Measurements from ENCODE around the gene TRIM7. TPM values are rescaled to one million over a fixed set of nuclear protein-coding genes. Genes with fewer than 3 reads are reported as not detected.

TRIM7 gene
- total and polyA plus RNA-seq, 9 of the 15 experiments (the other 6 are each of a cell fraction or from before 2014, with no cell fraction given), result 2.6 to 14.9 (median 8.9) TPM

DNA sequence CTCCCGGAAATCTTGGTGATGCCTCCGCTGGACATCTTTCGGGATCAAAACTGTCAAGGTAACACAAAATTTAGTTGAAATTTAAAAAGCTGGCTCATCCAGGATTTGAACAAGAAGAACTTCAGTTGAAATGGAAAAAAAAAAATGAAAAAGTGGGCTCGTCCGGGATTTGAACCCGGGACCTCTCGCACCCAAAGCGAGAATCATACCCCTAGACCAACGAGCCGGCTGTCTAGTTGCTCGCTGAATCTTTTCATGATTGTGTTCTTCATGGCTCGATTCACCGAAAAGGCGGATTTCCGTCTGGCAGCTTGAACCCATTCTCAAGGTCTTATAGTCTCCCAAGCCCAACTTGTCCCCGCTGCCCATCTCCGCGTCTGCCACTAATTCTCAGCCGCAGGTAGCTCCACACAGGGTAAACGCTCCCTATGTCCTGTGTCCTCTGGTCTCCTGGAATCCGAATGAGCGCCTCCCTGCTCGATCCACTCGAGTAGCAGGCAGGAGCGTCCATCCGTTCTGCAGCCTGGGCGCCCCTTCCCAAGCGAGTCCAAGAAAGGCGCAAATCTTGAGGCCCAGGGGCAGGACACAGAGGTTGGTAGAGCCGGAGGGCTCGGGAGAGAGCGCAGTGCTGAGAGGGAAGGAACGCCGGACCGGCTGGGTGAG lies 16.2 kb downstream of the TRIM7 start (continued):
- no peak for TF ChIP-seq ZFP36 (IDR thresholded peaks at IDR 0.05; ENCODE audit: low read depth, low read length, partially characterized antibody)
- no peak for TF ChIP-seq ZNF431 (CRISPR knock-in tag; IDR thresholded peaks at IDR 0.05)
- no peak for TF ChIP-seq SRSF3 (IDR thresholded peaks at IDR 0.05; ENCODE audit: insufficient read depth, low read length)
- no peak for TF ChIP-seq HNRNPL (IDR thresholded peaks at IDR 0.05; ENCODE audit: low read depth, low read length)
- TF ChIP-seq, protein P1, sequence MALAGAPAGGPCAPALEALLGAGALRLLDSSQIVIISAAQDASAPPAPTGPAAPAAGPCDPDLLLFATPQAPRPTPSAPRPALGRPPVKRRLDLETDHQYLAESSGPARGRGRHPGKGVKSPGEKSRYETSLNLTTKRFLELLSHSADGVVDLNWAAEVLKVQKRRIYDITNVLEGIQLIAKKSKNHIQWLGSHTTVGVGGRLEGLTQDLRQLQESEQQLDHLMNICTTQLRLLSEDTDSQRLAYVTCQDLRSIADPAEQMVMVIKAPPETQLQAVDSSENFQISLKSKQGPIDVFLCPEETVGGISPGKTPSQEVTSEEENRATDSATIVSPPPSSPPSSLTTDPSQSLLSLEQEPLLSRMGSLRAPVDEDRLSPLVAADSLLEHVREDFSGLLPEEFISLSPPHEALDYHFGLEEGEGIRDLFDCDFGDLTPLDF (CRISPR knock-in tag; IDR thresholded peaks at IDR 0.05), result 0 out of 2 replicates have a peak, but pooled peaks have one; percentile 54
- no peak for TF ChIP-seq ZFP1 (CRISPR knock-in tag; IDR thresholded peaks at IDR 0.05)
- TF ChIP-seq MYBL2 (IDR thresholded peaks at IDR 0.05; ENCODE audit: low read depth), result no peak
- no peak for TF ChIP-seq MYBL2 (CRISPR knock-in tag; IDR thresholded peaks at IDR 0.05; ENCODE audit: borderline replicate concordance)
- peak; percentile 60 for TF ChIP-seq LCOR (CRISPR knock-in tag; IDR thresholded peaks at IDR 0.05)
- no peak for TF ChIP-seq MED1 (CRISPR knock-in tag; IDR thresholded peaks at IDR 0.05; ENCODE audit: borderline replicate concordance)
- TF ChIP-seq CBX3 (IDR thresholded peaks at IDR 0.05; ENCODE audit: borderline replicate concordance in 1 of 2, low read length in 2 of 2), result no peak
- TF ChIP-seq CREB3L1 (IDR thresholded peaks at IDR 0.05; ENCODE audit: borderline replicate concordance, low read depth), result no peak
- peak; percentile 70; the same call in 1 of the 2 replicates for TF ChIP-seq SP1 (CRISPR knock-in tag; IDR thresholded peaks at IDR 0.05)
- TF ChIP-seq CBFA2T3 (IDR thresholded peaks at IDR 0.05), result no peak
- no peak for TF ChIP-seq DEAF1 (CRISPR knock-in tag; IDR thresholded peaks at IDR 0.05)
- peak; percentile 48 for TF ChIP-seq PRDM10 (IDR thresholded peaks at IDR 0.05; ENCODE audit: partially characterized antibody)
- TF ChIP-seq CBX1 (IDR thresholded peaks at IDR 0.05; ENCODE audit: low read depth), result no peak
- TF ChIP-seq FOSL1 (tag; conservative IDR thresholded peaks at IDR 0.05), result 0 out of 2 replicates have a peak, but pooled peaks have one; percentile 11
- TF ChIP-seq, protein P2, sequence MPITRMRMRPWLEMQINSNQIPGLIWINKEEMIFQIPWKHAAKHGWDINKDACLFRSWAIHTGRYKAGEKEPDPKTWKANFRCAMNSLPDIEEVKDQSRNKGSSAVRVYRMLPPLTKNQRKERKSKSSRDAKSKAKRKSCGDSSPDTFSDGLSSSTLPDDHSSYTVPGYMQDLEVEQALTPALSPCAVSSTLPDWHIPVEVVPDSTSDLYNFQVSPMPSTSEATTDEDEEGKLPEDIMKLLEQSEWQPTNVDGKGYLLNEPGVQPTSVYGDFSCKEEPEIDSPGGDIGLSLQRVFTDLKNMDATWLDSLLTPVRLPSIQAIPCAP (CRISPR knock-in tag; IDR thresholded peaks at IDR 0.05; ENCODE audit: borderline replicate concordance), result no peak
